GM18520 (cell line): ENCODE measurements around the gene EPHA4.

Source experiments
- ATAC-seq: cut with Tn5 transposase; IDR thresholded peaks from one replicate; pipeline ENCODE4 v1.9.1; 2021; ENCODE audit not compliant: unreplicated experiment

Gene EPHA4

GRCh38 chr2:221571551-221572218, 419 bp downstream of the EPHA4 start:
- ATAC-seq, result no peak

GRCh38 chr2:221571025-221571550, 1.0 kb downstream of the EPHA4 start:
- no peak for ATAC-seq

- no peak for ATAC-seq
Observed at GRCh38 chr2:221570321-221570935, 1.7 kb downstream of the EPHA4 start.

- ATAC-seq, result no peak
Observed at GRCh38 chr2:221569871-221570270, 2.2 kb downstream of the EPHA4 start.

DNA sequence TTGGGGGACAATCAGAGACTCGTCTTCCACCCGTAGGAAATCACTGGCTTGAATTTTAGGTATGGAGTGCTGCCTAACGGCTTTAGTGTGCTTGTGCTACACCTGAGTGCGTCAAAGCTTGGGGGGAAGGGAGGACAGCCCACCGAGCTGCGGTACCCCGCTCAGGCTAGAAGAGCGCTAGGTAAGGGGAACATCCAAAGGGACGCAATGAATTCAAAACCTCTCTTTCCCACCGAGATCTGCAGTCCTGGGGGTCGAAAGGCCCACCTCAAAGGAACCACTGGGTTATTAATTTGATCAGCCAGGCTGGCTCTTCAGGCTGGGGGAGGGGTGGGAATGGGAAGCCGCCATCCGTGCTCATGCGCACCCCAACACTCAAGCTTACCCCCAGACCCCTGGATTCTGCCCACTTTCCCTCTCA, 2.7 kb downstream of the EPHA4 start:
- no peak for ATAC-seq

- no peak for ATAC-seq
Observed at GRCh38 chr2:221568299-221568698, 3.8 kb downstream of the EPHA4 start.

DNA sequence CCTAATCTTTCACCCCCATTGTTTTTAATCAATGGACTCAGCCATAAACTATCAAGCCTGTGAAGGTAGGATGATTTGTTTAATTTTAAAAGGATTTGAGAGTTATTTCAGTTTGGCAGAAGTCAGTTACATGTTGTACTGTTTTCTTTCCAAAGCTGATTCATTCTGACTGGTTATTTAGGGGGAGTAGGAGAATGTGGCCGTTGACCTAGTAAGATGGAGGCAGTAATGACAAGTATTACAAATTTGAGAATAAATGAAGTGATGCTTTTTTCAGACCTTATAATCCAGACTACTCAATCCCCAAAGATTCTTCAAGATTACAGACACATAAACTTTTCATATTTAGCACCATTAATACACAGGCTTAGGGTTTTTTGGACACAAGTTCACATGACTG, 4.3 kb downstream of the EPHA4 start:
- ATAC-seq, result no peak

DNA sequence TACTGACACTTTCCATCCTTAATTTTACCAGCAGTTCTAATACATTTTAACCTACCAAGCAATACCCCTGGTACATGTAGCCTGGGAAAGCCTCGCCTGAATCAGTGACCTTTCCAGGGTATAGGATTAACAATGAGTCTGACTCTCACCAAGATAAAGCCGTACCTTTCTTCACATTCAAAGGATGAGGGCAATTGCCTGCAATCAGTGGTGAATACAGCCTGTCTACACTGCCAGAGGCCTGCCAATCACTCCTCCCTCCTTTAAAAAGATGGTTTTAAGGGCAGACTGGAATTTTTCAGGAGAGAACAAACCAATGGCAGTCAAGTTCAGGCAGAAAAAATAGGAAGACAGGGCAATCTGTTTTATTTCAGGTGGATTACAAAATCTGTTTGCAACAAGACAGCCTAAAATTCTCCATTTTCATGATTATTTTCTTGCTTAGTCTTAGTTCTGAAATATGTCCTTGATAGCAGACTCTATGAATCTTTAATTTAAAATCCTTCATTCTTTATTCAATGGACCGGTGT, 4.8 kb downstream of the EPHA4 start:
- ATAC-seq, result no peak

GRCh38 chr2:221563270-221563985, 8.7 kb downstream of the EPHA4 start:
- ATAC-seq, result no peak

DNA sequence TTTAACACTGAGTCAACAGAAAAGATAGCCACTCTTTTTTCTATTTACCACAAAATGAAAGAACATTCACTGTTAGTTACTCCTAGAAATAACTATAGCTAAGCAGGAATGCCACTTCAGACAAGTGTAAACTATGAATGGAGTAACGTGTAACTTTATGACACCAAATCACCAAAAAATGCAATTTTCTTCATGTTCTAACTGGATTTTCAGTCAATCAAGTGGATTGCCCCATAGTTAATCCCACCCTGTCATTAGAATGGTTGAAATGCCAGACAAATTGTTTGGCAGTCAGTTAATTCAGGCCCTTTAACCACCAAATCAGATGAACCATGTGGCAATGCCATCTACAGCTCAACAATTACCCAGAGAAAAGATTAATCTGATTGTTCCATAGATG, 9.9 kb downstream of the EPHA4 start:
- ATAC-seq, result no peak

DNA sequence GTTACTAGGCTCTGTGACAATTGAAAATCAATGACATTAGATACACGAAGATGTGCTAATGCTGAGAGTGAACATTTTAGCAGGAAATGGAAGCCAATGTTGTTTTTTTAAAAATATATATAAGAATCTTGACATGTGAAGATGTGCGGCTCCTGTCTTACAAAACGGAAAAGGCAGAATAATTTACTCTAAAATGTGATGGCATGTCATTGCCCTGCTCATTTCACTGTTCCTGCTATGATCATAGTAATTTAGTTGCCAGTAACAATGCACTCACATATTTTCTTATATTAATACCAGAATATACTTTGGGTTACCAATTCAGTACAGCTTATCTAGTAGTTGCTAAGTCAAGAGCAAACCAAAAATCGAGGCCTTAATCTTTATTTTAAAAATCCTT, 10.3 kb downstream of the EPHA4 start:
- no peak for ATAC-seq

DNA sequence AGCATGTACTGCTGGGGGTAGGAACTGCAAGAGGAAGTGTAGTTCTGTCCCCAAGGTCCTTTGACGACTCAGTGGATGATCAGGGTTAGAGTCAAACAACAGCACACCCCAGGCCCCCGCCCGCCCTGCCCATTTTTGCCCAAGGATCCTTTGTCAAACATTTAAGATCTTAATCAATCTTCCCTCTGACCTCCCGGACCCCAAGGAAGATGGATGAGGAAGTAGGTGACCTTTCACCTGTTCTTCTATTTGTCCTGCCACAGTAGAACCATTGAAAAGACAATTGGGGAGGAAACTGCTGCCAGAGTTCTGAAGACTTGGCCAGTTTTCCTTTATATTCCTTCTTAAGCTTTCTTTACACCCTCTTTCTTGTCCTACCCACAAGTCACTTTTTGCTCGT, 12.1 kb downstream of the EPHA4 start:
- ATAC-seq, result no peak

- no peak for ATAC-seq
Observed at GRCh38 chr2:221558107-221558506, 14.0 kb downstream of the EPHA4 start.

DNA sequence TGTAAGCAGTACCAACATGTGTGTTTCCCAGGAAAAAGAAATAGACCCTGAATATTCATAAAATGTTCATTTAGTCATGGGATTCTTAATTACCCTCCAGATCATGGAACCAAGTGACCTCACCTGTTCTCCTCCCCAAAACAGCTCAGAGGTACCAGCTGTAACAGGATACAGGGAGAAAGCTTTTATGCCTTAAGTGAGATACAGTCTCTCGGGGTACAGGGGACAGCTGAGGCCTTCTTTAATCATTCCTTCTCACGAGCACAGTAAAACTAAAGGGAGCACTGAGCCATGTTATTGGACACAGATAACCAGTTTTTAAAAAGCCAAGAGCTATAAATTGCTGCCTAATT, 16.6 kb downstream of the EPHA4 start:
- peak; percentile 24 for ATAC-seq

- peak; percentile 97 for ATAC-seq
Observed at GRCh38 chr2:221554769-221555493, 17.2 kb downstream of the EPHA4 start.

- ATAC-seq, result no peak
Observed at GRCh38 chr2:221553333-221553732, 18.8 kb downstream of the EPHA4 start.

- ATAC-seq, result no peak
Observed at GRCh38 chr2:221552291-221552690, 19.8 kb downstream of the EPHA4 start.

GRCh38 chr2:221551864-221552263, 20.2 kb downstream of the EPHA4 start:
- no peak for ATAC-seq

DNA sequence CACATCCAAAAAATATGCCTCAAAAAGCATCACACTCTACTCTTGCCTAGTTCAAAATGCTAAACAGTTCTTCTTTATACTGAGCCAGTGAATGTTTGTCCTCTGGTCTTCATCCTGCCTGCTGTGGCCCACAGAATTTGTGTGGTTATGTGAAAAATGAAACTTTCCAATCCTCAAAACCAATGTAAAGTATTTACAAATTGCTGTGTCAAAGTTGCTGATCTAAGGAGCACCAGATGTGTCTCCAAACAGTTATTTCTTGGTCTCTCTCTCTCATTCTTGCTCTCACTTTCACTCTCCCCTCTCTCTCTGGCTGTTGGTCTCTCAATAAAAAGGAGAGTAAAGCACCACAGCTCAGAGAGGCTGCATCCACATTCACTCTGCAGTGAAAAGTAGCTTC, 23.0 kb downstream of the EPHA4 start:
- no peak for ATAC-seq

- ATAC-seq, result no peak
Observed at GRCh38 chr2:221546505-221547225, 25.4 kb downstream of the EPHA4 start.
